Suppressor macrophage (primary cell): Measurements from ENCODE around the gene MPZL1.
"Not testable (repeated sequence)": the region's sequence is repeated elsewhere in the genome, so short reads cannot be mapped to it uniquely, and the experiment has no call there.

Experiments
- DNase-seq, 4 experiments: peaks; one replicate each; pipeline ENCODE4 v3.0.0-alpha.2; 2020 to 2022

The MPZL1 gene

GRCh38 chr1:167819849-167820683 lies 98.3 kb downstream of the MPZL1 start:
- DNase-seq, result peak; percentile 52 to 83 (median 68)

GRCh38 chr1:167820684-167821355 lies 99.0 kb downstream of the MPZL1 start:
- DNase-seq, result no peak

DNA sequence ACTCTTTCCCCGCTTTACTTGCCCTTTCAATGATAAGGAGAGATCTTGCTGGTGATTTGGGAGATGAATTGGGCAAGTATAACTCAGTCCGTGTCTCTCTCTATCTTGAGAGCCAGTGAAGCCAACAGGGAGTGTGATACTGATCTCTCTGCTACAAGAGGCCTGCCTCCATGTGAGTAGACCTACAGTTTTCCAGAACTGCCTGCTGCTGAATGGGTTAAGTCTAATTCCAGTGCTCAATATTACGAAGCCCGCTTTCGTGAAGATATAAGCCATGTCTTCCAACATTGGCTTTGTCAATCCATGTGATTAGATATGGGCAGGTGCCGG lies 99.5 kb downstream of the MPZL1 start:
- no peak for DNase-seq

DNA sequence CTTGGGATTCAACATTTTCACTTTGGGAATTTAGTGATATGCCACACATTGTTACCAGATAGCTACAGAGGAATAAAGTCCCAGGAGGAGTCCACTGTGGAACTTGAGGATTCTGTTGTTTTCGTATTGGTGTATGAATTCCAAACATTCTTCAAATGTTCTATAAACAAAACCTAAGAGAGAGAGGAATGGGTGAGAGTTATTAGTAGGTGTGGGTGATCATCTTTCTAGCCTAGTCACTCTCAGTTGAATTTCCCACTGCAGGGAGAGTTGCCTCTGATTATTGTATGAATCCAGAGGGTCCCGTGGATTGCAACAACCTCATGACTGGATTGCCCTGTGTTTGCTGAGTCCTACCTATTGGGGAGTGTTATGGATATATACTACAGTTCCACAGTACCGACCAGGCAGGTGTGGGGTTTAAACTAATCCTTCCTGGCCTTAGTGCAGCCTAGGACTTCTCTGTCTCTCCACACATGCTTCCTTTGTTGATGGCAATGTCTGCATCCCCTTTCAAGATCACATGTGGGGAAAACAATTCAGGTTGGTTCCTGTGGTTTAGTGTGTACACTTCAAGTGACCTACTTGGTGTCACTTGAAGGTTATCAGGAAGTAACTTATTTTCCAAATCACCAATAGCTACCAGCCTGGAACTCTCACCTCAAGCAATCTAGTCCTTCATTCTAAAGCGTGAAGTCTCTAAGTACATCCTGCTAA lies 100.3 kb downstream of the MPZL1 start:
- no peak for DNase-seq

GRCh38 chr1:167824163-167824794 lies 102.5 kb downstream of the MPZL1 start:
- no peak for DNase-seq

DNA sequence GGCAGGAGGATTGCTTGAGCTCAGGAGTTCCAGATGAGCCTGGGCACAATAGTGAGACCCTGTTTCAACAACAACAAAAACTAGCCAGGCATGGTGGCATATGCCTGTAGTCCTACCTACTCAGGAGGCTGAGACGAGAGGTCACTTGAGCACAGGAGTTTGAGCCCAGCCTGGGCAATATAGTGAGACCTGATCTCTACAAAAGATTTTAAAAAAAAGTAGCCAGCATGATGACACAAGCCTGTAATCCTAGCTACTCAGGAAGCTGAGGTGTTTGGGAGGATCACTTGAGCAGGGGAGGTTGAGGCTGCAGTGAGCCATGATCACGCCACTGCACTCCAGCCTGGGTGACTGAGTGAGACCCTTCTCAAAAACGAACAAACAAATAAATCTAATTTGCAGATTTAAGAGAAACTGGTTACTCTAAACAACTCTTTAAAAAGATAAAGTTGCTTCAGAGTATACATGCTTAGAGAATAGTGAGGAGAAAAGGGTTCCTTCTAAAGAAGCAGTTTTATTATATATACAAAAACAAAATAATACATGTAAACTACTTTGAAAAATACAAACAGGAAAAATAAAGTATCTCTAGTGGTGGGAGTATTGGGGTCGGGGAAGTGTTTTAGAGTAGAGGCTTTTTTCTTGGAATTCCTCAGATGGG lies 103.8 kb downstream of the MPZL1 start:
- DNase-seq, result no peak

- no peak for DNase-seq
Observed at GRCh38 chr1:167826127-167826526, 104.3 kb downstream of the MPZL1 start.

DNA sequence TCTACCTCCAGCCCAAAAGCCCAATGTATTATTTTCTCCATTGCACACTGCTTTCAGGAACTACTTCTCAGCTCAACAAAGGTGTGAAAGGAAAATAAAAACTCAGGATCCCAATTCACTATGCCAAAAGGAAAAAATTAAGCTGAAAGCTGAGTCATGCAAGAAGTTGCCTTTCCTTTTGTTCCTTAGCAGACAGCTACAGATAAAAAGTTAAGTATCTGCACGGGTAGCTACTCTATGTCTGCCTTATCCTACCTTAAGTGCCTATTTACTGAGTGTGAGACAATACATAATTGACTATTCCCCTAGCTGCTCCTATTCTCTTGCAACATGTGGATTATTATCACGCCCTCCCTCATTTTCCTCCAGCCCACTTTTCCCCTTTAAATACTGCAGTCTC lies 108.1 kb downstream of the MPZL1 start:
- no peak for DNase-seq

DNA sequence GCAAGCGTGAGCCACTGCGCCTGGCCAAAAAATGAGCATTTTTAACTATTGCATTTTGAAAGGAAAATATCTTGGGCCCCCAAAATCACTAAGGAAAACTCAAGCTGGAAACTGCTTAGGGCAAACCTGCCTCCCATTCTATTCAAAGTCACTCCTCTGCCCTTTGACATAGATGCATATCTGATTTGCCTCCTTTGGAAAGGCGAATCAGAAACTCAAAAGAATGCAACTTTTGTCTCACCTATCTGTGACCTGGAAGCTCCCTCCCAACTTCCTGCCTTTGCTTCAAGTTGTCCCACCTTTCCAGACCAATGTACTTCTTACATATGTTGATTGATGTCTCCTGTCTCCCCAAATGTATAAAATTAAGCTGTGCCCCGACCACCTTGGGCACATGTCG lies 108.9 kb downstream of the MPZL1 start:
- not testable (repeated sequence) for DNase-seq

- no peak for DNase-seq
Observed at GRCh38 chr1:167832693-167833092, 110.9 kb downstream of the MPZL1 start.

- no peak for DNase-seq
Observed at GRCh38 chr1:167833904-167834303, 112.1 kb downstream of the MPZL1 start.

- no peak for DNase-seq
Observed at GRCh38 chr1:167836197-167836596, 114.4 kb downstream of the MPZL1 start.

GRCh38 chr1:167837326-167837725 lies 115.5 kb downstream of the MPZL1 start:
- DNase-seq, result peak in 2 of 4 experiments; percentile 17 to 38

- DNase-seq, result no peak
Observed at GRCh38 chr1:167839009-167839408, 117.2 kb downstream of the MPZL1 start.
